Prostate gland (tissue), 2 donors: ENCODE measurements around the gene CENPP.

Experiments
- POLR2A ChIP-seq: fragments of 450-650 bp; IDR thresholded peaks from one replicate; pipeline ENCODE4 v1.6.1; 2016; ENCODE audit warnings: antibody characterized with exemption, mild to moderate bottlenecking
- TF ChIP-seq, protein P1 (sequence below), 4 experiments: fragments of 200-600 bp in 2 of 4; fragments of 450-650 bp in 2 of 4; sonication (generic) in 2 of 4; IDR thresholded peaks; 1 replicate in 3 of 4; 2 replicates in 1 of 4; pipeline ENCODE4 v1.5.1; 2016 to 2019; ENCODE audit warnings: antibody characterized with exemption in 4 of 4, mild to moderate bottlenecking in 2 of 4, moderate library complexity in 2 of 4

DNA sequence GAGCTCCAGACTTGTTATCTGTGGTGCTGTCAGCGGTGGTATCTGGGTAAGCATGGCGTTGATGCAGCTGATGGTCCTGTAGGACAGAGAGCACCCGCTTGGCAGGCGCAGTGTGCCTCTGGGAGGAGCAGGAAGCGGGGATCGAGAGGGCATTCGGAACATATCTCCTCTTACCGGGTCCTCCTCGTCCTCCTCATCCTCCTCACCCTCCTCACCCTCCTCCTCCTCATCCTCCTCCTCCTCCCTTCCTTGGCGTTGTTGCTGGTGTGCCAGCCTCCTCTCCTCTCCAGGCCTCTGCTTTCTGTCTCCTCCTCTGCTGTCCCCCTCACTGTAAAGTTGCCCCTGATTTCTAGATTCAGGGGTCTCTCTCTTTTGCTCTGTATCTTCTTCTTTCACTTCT is 188.9 kb downstream of the CENPP start:
- TF ChIP-seq, protein P1, sequence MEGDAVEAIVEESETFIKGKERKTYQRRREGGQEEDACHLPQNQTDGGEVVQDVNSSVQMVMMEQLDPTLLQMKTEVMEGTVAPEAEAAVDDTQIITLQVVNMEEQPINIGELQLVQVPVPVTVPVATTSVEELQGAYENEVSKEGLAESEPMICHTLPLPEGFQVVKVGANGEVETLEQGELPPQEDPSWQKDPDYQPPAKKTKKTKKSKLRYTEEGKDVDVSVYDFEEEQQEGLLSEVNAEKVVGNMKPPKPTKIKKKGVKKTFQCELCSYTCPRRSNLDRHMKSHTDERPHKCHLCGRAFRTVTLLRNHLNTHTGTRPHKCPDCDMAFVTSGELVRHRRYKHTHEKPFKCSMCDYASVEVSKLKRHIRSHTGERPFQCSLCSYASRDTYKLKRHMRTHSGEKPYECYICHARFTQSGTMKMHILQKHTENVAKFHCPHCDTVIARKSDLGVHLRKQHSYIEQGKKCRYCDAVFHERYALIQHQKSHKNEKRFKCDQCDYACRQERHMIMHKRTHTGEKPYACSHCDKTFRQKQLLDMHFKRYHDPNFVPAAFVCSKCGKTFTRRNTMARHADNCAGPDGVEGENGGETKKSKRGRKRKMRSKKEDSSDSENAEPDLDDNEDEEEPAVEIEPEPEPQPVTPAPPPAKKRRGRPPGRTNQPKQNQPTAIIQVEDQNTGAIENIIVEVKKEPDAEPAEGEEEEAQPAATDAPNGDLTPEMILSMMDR (IDR thresholded peaks at IDR 0.05): no peak
- no peak for TF ChIP-seq POLR2A
